HG03060 (cell line): Measurements from ENCODE around the gene ZNF366.
"Not testable (repeated sequence)": the region's sequence is repeated elsewhere in the genome, so short reads cannot be mapped to it uniquely, and the experiment has no call there.

Experiments used
- ATAC-seq: cut with Tn5 transposase; IDR thresholded peaks from one replicate; pipeline ENCODE4 v1.9.1; 2021; ENCODE audit warnings: low read depth, moderate number of reproducible peaks; ENCODE audit not compliant: unreplicated experiment

Gene ZNF366

GRCh38 chr5:72415616-72416325 lies 91.4 kb downstream of the ZNF366 start:
- ATAC-seq, result no peak

GRCh38 chr5:72412283-72413055 lies 94.7 kb downstream of the ZNF366 start:
- ATAC-seq, result no peak

- no peak for ATAC-seq
These were observed 96.4 kb downstream of the ZNF366 start for GRCh38 chr5:72410688-72411295.

GRCh38 chr5:72408603-72409002 lies 98.6 kb downstream of the ZNF366 start:
- ATAC-seq, result no peak

GRCh38 chr5:72408127-72408526 lies 99.1 kb downstream of the ZNF366 start:
- ATAC-seq, result no peak

GRCh38 chr5:72407541-72407940 lies 99.7 kb downstream of the ZNF366 start:
- ATAC-seq, result no peak

- no peak for ATAC-seq
These were observed 100.1 kb downstream of the ZNF366 start for GRCh38 chr5:72407078-72407477.

- not testable (repeated sequence) for ATAC-seq
These were observed 102.4 kb downstream of the ZNF366 start for GRCh38 chr5:72404771-72405170.

- ATAC-seq, result no peak
These were observed 104.1 kb downstream of the ZNF366 start for GRCh38 chr5:72402959-72403628.

- no peak for ATAC-seq
These were observed 104.8 kb downstream of the ZNF366 start for GRCh38 chr5:72402381-72402890.

GRCh38 chr5:72400950-72401349 lies 106.3 kb downstream of the ZNF366 start:
- no peak for ATAC-seq

- no peak for ATAC-seq
These were observed 109.4 kb downstream of the ZNF366 start for GRCh38 chr5:72397836-72398235.

- no peak for ATAC-seq
These were observed 112.5 kb downstream of the ZNF366 start for GRCh38 chr5:72394688-72395087.

- ATAC-seq, result no peak
These were observed 114.2 kb downstream of the ZNF366 start for GRCh38 chr5:72393052-72393451.
